GM18861 (cell line): Measurements from ENCODE around the gene OLIG1.

ENCODE experiments used
- ATAC-seq: cut with Tn5 transposase; IDR thresholded peaks from one replicate; pipeline ENCODE4 v1.9.1; 2021; ENCODE audit not compliant: unreplicated experiment

OLIG1 gene

GRCh38 chr21:33069994-33070743 lies at the start of gene OLIG1:
Gene OLIG1 (plus strand): TSS chr21:33070141. CDS start chr21:33070247, 106 bp downstream.
- no peak for ATAC-seq

- no peak for ATAC-seq
Measured at GRCh38 chr21:33020558-33021100, 49.3 kb upstream of the OLIG1 start.

DNA sequence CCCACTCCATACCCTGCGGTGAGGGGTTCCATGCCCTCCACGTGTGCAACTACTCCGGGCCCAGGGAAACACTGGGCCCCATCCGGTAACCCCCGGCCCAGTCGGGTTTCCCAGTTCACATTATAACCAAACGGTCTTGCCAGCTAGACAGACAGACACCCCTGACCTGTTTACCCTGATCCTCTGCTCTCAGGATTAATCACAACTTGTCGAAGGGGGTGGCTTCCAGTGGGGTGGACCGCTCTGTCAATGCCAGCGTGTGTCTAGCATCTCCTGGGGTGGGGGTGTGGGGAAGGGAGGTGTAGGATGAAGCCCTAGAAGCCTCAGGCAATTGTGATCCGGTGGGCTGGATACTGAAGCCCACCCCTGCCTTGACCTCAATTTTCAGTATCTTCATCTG lies 48.8 kb upstream of the OLIG1 start:
- no peak for ATAC-seq

GRCh38 chr21:33021667-33022066 lies 48.3 kb upstream of the OLIG1 start:
- ATAC-seq, result no peak

- ATAC-seq, result no peak
Measured at GRCh38 chr21:33022489-33022827, 47.5 kb upstream of the OLIG1 start.

GRCh38 chr21:33022828-33023573 lies 46.9 kb upstream of the OLIG1 start:
- no peak for ATAC-seq

DNA sequence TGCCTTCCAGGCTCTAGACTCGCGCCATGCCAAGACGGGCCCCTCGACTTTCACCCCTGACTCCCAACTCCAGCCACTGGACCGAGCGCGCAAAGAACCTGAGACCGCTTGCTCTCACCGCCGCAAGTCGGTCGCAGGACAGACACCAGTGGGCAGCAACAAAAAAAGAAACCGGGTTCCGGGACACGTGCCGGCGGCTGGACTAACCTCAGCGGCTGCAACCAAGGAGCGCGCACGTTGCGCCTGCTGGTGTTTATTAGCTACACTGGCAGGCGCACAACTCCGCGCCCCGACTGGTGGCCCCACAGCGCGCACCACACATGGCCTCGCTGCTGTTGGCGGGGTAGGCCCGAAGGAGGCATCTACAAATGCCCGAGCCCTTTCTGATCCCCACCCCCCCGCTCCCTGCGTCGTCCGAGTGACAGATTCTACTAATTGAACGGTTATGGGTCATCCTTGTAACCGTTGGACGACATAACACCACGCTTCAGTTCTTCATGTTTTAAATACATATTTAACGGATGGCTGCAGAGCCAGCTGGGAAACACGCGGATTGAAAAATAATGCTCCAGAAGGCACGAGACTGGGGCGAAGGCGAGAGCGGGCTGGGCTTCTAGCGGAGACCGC lies 46.3 kb upstream of the OLIG1 start:
- no peak for ATAC-seq

- no peak for ATAC-seq
Measured at GRCh38 chr21:33024201-33025103, 45.5 kb upstream of the OLIG1 start.

GRCh38 chr21:33025106-33025488 lies 44.8 kb upstream of the OLIG1 start:
- ATAC-seq, result no peak

- no peak for ATAC-seq
Measured at GRCh38 chr21:33025489-33026442, 44.2 kb upstream of the OLIG1 start, which contains the start of gene OLIG2. Gene OLIG2 (plus strand): TSS chr21:33025935. CDS start chr21:33026863, 928 bp downstream.

DNA sequence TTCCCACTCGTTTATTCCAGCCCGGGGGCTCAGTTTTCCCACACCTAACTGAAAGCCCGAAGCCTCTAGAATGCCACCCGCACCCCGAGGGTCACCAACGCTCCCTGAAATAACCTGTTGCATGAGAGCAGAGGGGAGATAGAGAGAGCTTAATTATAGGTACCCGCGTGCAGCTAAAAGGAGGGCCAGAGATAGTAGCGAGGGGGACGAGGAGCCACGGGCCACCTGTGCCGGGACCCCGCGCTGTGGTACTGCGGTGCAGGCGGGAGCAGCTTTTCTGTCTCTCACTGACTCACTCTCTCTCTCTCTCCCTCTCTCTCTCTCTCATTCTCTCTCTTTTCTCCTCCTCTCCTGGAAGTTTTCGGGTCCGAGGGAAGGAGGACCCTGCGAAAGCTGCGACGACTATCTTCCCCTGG lies 43.5 kb upstream of the OLIG1 start:
- no peak for ATAC-seq

GRCh38 chr21:33026878-33027400 lies 43.0 kb upstream of the OLIG1 start:
- no peak for ATAC-seq

DNA sequence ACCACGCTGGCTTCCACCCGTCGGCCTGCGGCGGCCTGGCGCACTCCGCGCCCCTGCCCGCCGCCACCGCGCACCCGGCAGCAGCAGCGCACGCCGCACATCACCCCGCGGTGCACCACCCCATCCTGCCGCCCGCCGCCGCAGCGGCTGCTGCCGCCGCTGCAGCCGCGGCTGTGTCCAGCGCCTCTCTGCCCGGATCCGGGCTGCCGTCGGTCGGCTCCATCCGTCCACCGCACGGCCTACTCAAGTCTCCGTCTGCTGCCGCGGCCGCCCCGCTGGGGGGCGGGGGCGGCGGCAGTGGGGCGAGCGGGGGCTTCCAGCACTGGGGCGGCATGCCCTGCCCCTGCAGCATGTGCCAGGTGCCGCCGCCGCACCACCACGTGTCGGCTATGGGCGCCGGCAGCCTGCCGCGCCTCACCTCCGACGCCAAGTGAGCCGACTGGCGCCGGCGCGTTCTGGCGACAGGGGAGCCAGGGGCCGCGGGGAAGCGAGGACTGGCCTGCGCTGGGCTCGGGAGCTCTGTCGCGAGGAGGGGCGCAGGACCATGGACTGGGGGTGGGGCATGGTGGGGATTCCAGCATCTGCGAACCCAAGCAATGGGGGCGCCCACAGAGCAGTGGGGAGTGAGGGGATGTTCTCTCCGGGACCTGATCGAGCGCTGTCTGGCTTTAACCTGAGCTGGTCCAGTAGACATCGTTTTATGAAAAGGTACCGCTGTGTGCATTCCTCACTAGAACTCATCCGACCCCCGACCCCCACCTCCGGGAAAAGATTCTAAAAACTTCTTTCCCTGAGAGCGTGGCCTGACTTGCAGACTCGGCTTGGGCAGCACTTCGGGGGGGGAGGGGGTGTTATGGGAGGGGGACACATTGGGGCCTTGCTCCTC lies 42.3 kb upstream of the OLIG1 start:
- ATAC-seq, result no peak

GRCh38 chr21:33028287-33028670 lies 41.7 kb upstream of the OLIG1 start:
- ATAC-seq, result no peak

GRCh38 chr21:33028773-33029384 lies 41.1 kb upstream of the OLIG1 start:
- no peak for ATAC-seq

DNA sequence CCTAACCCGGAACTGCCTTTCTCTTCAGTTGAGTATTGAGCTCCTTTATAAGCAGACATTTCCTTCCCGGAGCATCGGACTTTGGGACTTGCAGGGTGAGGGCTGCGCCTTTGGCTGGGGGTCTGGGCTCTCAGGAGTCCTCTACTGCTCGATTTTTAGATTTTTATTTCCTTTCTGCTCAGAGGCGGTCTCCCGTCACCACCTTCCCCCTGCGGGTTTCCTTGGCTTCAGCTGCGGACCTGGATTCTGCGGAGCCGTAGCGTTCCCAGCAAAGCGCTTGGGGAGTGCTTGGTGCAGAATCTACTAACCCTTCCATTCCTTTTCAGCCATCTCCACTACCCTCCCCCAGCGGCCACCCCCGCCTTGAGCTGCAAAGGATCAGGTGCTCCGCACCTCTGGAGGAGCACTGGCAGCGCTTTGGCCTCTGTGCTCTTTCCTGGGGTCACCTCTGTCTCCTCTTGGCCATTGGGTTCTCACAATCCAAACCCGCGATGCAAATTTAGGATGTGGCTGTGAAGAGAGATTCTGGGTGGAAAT lies 40.5 kb upstream of the OLIG1 start:
- no peak for ATAC-seq

GRCh38 chr21:33029975-33030461 lies 39.9 kb upstream of the OLIG1 start:
- no peak for ATAC-seq
